Measurements from ENCODE around the gene AFF3. TPM values are rescaled to one million over a fixed set of nuclear protein-coding genes. Genes with fewer than 3 reads are reported as not detected.

AFF3 gene
- total and polyA plus RNA-seq, 7 experiments from 2014 or later, result 3.0 to 24.1 (median 19.8) TPM

GRCh38 chr2:99698896-99699295 is 443.5 kb downstream of the AFF3 start:
- peaks cover 0 to 21% (median 0%) of the 10 kb centered on the region in 5 donors for H3K36me3 Mint-ChIP-seq
- CTCF ChIA-PET, result no interaction called here
- no peak for DNase-seq

GRCh38 chr2:99697811-99698568 is 444.4 kb downstream of the AFF3 start:
- no peak overlapping the region for H3K27ac Mint-ChIP-seq
- peaks cover 0 to 11% (median 0%) of the 10 kb centered on the region in 5 donors for H3K36me3 Mint-ChIP-seq
- no peak overlapping the region for H3K4me3 ChIP-seq (ENCODE audit: low read length)
- H3K27me3 ChIP-seq (ENCODE audit: control insufficient read depth in 2 of 2, insufficient read depth in 2 of 2, low read length in 2 of 2), result no peaks in the 10 kb centered on the region
- H3K36me3 ChIP-seq (ENCODE audit: control insufficient read depth in 2 of 3, insufficient read depth in 3 of 3, low read length in 3 of 3), result no peaks in the 10 kb centered on the region
- H3K9me3 Mint-ChIP-seq, result no peaks in the 10 kb centered on the region
- intact Hi-C loops (cut with micrococcal nuclease), result no loop called here
- ATAC-seq, result no peak
- DNase-seq, result no peak
- H3K4me1 ChIP-seq (ENCODE audit: control insufficient read depth in 2 of 2, insufficient read depth in 2 of 2, low read length in 2 of 2), result no peaks in the 10 kb centered on the region
- no peaks in the 10 kb centered on the region for H3K9me3 ChIP-seq (ENCODE audit: control insufficient read depth in 2 of 3, low read length in 3 of 3)
- H3K4me3 Mint-ChIP-seq, result no peak overlapping the region
- H3K4me1 Mint-ChIP-seq, result peaks cover 0 to 10% (median 3%) of the 10 kb centered on the region in 7 donors
- ChIA-PET CTCF (no interaction called here), POLR2A (no interaction called here)
- H3K27me3 Mint-ChIP-seq, result peaks cover 0 to 3% (median 0%) of the 10 kb centered on the region in 5 donors
- no peak overlapping the region for H3K27ac ChIP-seq (ENCODE audit: low read depth, low read length)

More at GRCh38 chr2:99698896-99699295, 443.5 kb downstream of the AFF3 start:
- no peaks in the 10 kb centered on the region for H3K9me3 Mint-ChIP-seq
- Histone ChIP-seq H3K36me3 (ENCODE audit: control insufficient read depth in 2 of 3, insufficient read depth in 3 of 3, low read length in 3 of 3) (no peaks in the 10 kb centered on the region), H3K4me1 (ENCODE audit: control insufficient read depth in 2 of 2, insufficient read depth in 2 of 2, low read length in 2 of 2) (no peaks in the 10 kb centered on the region), H3K9me3 (ENCODE audit: control insufficient read depth in 2 of 3, low read length in 3 of 3) (no peaks in the 10 kb centered on the region), H3K27ac (ENCODE audit: low read depth, low read length) (no peak overlapping the region), H3K4me3 (ENCODE audit: low read length) (no peak overlapping the region), H3K27me3 (ENCODE audit: control insufficient read depth in 2 of 2, insufficient read depth in 2 of 2, low read length in 2 of 2) (no peaks in the 10 kb centered on the region)
- H3K27me3 Mint-ChIP-seq, result peaks cover 0 to 6% (median 0%) of the 10 kb centered on the region in 5 donors
- no peak for ATAC-seq
- POLR2A ChIA-PET, result no interaction called here
- peaks cover 0 to 13% (median 3%) of the 10 kb centered on the region in 7 donors for H3K4me1 Mint-ChIP-seq
- no peak overlapping the region for H3K27ac Mint-ChIP-seq
- H3K4me3 Mint-ChIP-seq, result no peak overlapping the region
- intact Hi-C loops (cut with micrococcal nuclease), result no loop called here

GRCh38 chr2:99695944-99696253 is 446.5 kb downstream of the AFF3 start:
- no peaks in the 10 kb centered on the region for H3K9me3 ChIP-seq (ENCODE audit: control insufficient read depth in 2 of 3, low read length in 3 of 3)
- DNase-seq, result no peak
- no peak overlapping the region for H3K27ac ChIP-seq (ENCODE audit: low read depth, low read length)
- no peaks in the 10 kb centered on the region for H3K27me3 ChIP-seq (ENCODE audit: control insufficient read depth in 2 of 2, insufficient read depth in 2 of 2, low read length in 2 of 2)
- ATAC-seq, result no peak
- H3K27me3 Mint-ChIP-seq, result peaks cover 0 to 1% (median 0%) of the 10 kb centered on the region in 5 donors
- intact Hi-C loops (cut with micrococcal nuclease), result no loop called here
- no peak overlapping the region for H3K4me3 ChIP-seq (ENCODE audit: low read length)
- H3K27ac Mint-ChIP-seq, result no peak overlapping the region
- ChIA-PET POLR2A (no interaction called here), CTCF (no interaction called here)
- H3K4me1 ChIP-seq (ENCODE audit: control insufficient read depth in 2 of 2, insufficient read depth in 2 of 2, low read length in 2 of 2), result no peaks in the 10 kb centered on the region
- H3K4me1 Mint-ChIP-seq, result peaks cover 0 to 2% (median 0%) of the 10 kb centered on the region in 7 donors
- H3K36me3 Mint-ChIP-seq, result peaks cover 0 to 11% (median 0%) of the 10 kb centered on the region in 5 donors
- H3K9me3 Mint-ChIP-seq, result no peaks in the 10 kb centered on the region
- no peak overlapping the region for H3K4me3 Mint-ChIP-seq
- H3K36me3 ChIP-seq (ENCODE audit: control insufficient read depth in 2 of 3, insufficient read depth in 3 of 3, low read length in 3 of 3), result no peaks in the 10 kb centered on the region

GRCh38 chr2:99695130-99695943 is 447.1 kb downstream of the AFF3 start:
- no peak for DNase-seq
- H3K9me3 Mint-ChIP-seq, result no peaks in the 10 kb centered on the region
- POLR2A ChIA-PET, result no interaction called here

GRCh38 chr2:99694331-99694730 is 448.1 kb downstream of the AFF3 start:
- Mint-ChIP-seq H3K36me3 (peaks cover 0 to 6% (median 0%) of the 10 kb centered on the region in 5 donors), H3K27ac (no peak overlapping the region), H3K27me3 (no peaks in the 10 kb centered on the region), H3K4me3 (no peak overlapping the region), H3K9me3 (no peaks in the 10 kb centered on the region), H3K4me1 (peaks cover 0 to 2% (median 0%) of the 10 kb centered on the region in 7 donors)
- Histone ChIP-seq H3K27ac (ENCODE audit: low read depth, low read length) (no peak overlapping the region), H3K27me3 (ENCODE audit: control insufficient read depth in 2 of 2, insufficient read depth in 2 of 2, low read length in 2 of 2) (no peaks in the 10 kb centered on the region), H3K36me3 (ENCODE audit: control insufficient read depth in 2 of 3, insufficient read depth in 3 of 3, low read length in 3 of 3) (no peaks in the 10 kb centered on the region), H3K9me3 (ENCODE audit: control insufficient read depth in 2 of 3, low read length in 3 of 3) (no peaks in the 10 kb centered on the region), H3K4me3 (ENCODE audit: low read length) (no peak overlapping the region), H3K4me1 (ENCODE audit: control insufficient read depth in 2 of 2, insufficient read depth in 2 of 2, low read length in 2 of 2) (no peaks in the 10 kb centered on the region)
- intact Hi-C loops (cut with micrococcal nuclease), result no loop called here
- ChIA-PET POLR2A (no interaction called here), CTCF (no interaction called here)
- ATAC-seq, result no peak
- no peak for DNase-seq

More at GRCh38 chr2:99695130-99695943, 447.1 kb downstream of the AFF3 start:
- ATAC-seq, result no peak
- H3K27me3 ChIP-seq (ENCODE audit: control insufficient read depth in 2 of 2, insufficient read depth in 2 of 2, low read length in 2 of 2), result no peaks in the 10 kb centered on the region
- CTCF ChIA-PET, result no interaction called here
- H3K4me1 ChIP-seq (ENCODE audit: control insufficient read depth in 2 of 2, insufficient read depth in 2 of 2, low read length in 2 of 2), result no peaks in the 10 kb centered on the region
- Mint-ChIP-seq H3K27ac (no peak overlapping the region), H3K36me3 (peaks cover 0 to 11% (median 0%) of the 10 kb centered on the region in 5 donors), H3K27me3 (no peaks in the 10 kb centered on the region), H3K4me1 (peaks cover 0 to 2% (median 0%) of the 10 kb centered on the region in 7 donors), H3K4me3 (no peak overlapping the region)
- H3K9me3 ChIP-seq (ENCODE audit: control insufficient read depth in 2 of 3, low read length in 3 of 3), result no peaks in the 10 kb centered on the region
- H3K4me3 ChIP-seq (ENCODE audit: low read length), result no peak overlapping the region
- intact Hi-C loops (cut with micrococcal nuclease), result no loop called here
- no peaks in the 10 kb centered on the region for H3K36me3 ChIP-seq (ENCODE audit: control insufficient read depth in 2 of 3, insufficient read depth in 3 of 3, low read length in 3 of 3)
- H3K27ac ChIP-seq (ENCODE audit: low read depth, low read length), result no peak overlapping the region

GRCh38 chr2:99692785-99693184 is 449.6 kb downstream of the AFF3 start:
- DNase-seq (no peak), ATAC-seq (no peak)
- no peaks in the 10 kb centered on the region for H3K4me1 ChIP-seq (ENCODE audit: control insufficient read depth in 2 of 2, insufficient read depth in 2 of 2, low read length in 2 of 2)
- H3K27ac ChIP-seq (ENCODE audit: low read depth, low read length), result no peak overlapping the region
- Mint-ChIP-seq H3K27ac (peak overlapping the region in 1 of 9 donors; percentile 24), H3K4me1 (peaks cover 0 to 2% (median 0%) of the 10 kb centered on the region in 7 donors), H3K36me3 (peaks cover 0 to 3% (median 0%) of the 10 kb centered on the region in 5 donors), H3K27me3 (no peaks in the 10 kb centered on the region), H3K4me3 (no peak overlapping the region), H3K9me3 (no peaks in the 10 kb centered on the region)
- H3K36me3 ChIP-seq (ENCODE audit: control insufficient read depth in 2 of 3, insufficient read depth in 3 of 3, low read length in 3 of 3), result no peaks in the 10 kb centered on the region
- H3K4me3 ChIP-seq (ENCODE audit: low read length), result no peak overlapping the region
- ChIA-PET CTCF (no interaction called here), POLR2A (no interaction called here)
- intact Hi-C loops (cut with micrococcal nuclease), result no loop called here
- no peaks in the 10 kb centered on the region for H3K9me3 ChIP-seq (ENCODE audit: control insufficient read depth in 2 of 3, low read length in 3 of 3)
- H3K27me3 ChIP-seq (ENCODE audit: control insufficient read depth in 2 of 2, insufficient read depth in 2 of 2, low read length in 2 of 2), result no peaks in the 10 kb centered on the region
